ENCODE results near the gene MSH5. TPM values are rescaled to one million over a fixed set of nuclear protein-coding genes. Genes with fewer than 3 reads are reported as not detected.

The MSH5 gene
- total RNA-seq, 1 experiment from 2014 or later = 22.4 TPM

GRCh38 chr6:31752739-31753319 is 13.0 kb downstream of the MSH5 start:
- H3K36me3 Mint-ChIP-seq (ENCODE audit: insufficient read depth in 1 of 3, low read depth in 3 of 3) = peaks cover 3 to 12% (median 8%) of the 10 kb centered on the region in 3 experiments; a peak in 6 of 7 replicates
- Histone ChIP-seq H4K20me1 (ENCODE audit: control insufficient read depth, insufficient read depth, insufficient read length) (no peaks in the 10 kb centered on the region), H3K4me1 (ENCODE audit: insufficient read depth, low read length) (no peaks in the 10 kb centered on the region), H2BK12ac (ENCODE audit: insufficient read length, low read depth, low read length) (no peak overlapping the region), H2BK15ac (ENCODE audit: low read depth, low read length) (no peak overlapping the region), H3K4me2 (ENCODE audit: insufficient read depth, insufficient read length, low read length) (no peak overlapping the region), H3K56ac (ENCODE audit: insufficient read length, low read depth, low read length) (no peak overlapping the region), H4K5ac (ENCODE audit: insufficient read length, low read depth, low read length) (no peak overlapping the region), H3K23me2 (ENCODE audit: insufficient read length, low read depth, low read length, poor library complexity, severe bottlenecking) (no peaks in the 10 kb centered on the region), H3K4ac (ENCODE audit: low read depth, low read length) (no peak overlapping the region), H2BK120ac (ENCODE audit: low read depth, low read length, poor library complexity, severe bottlenecking) (no peak overlapping the region), H3K18ac (ENCODE audit: insufficient read length, low read depth, low read length) (no peak overlapping the region), H3K27me3 (ENCODE audit: insufficient read depth, low read length) (no peaks in the 10 kb centered on the region), H3K14ac (ENCODE audit: insufficient read depth, low read length) (no peak overlapping the region), H3K9me3 (ENCODE audit: control insufficient read depth, low read depth, low read length) (no peaks in the 10 kb centered on the region), H3T11ph (ENCODE audit: low read length) (no peak overlapping the region), H3K79me1 (ENCODE audit: insufficient read depth, low read depth, low read length, poor library complexity, severe bottlenecking) (no peaks in the 10 kb centered on the region), H3K79me2 (ENCODE audit: insufficient read depth, low read length) (no peaks in the 10 kb centered on the region), H2BK20ac (ENCODE audit: low read depth, low read length, poor library complexity, severe bottlenecking) (no peak overlapping the region), H3K9ac (ENCODE audit: extremely low read depth, insufficient read length, low read length) (no peak overlapping the region), H4K91ac (ENCODE audit: insufficient read length, low read depth, low read length) (no peak overlapping the region), H3K27ac (ENCODE audit: insufficient read length, low read depth, low read length) (no peak overlapping the region), H2AFZ (ENCODE audit: low read length) (no peak overlapping the region), H2AK5ac (ENCODE audit: insufficient read length, low read length) (no peak overlapping the region), H2BK5ac (ENCODE audit: insufficient read length, low read length) (no peak overlapping the region), H4K8ac (replicated peaks; ENCODE audit: insufficient read length, low read depth, low read length) (no peak overlapping the region), H3K23ac (ENCODE audit: insufficient read length, low read depth, low read length) (no peak overlapping the region)
- peak overlapping the region in 1 of 3 experiments; percentile 61; a peak in 2 of 7 replicates for H3K27ac Mint-ChIP-seq
- no CpG with 5 or more reads among the region's 8 CpGs for WGBS (ENCODE audit: extremely low coverage, insufficient read length, low lambda C conversion rate)
- no peak overlapping the region for H3K4me3 Mint-ChIP-seq
- H3K9me3 Mint-ChIP-seq = no peaks in the 10 kb centered on the region
- DNase-seq = no peak
- H3K27me3 Mint-ChIP-seq (ENCODE audit: low read depth) = no peaks in the 10 kb centered on the region
- H3K4me1 Mint-ChIP-seq = no peaks in the 10 kb centered on the region
- TF ChIP-seq CTCF (conservative IDR thresholded peaks at IDR 0.05) = no peak
